GM18519 (cell line): Measurements from ENCODE around the gene OR10J1.
"Not testable (repeated sequence)": the region's sequence is repeated elsewhere in the genome, so short reads cannot be mapped to it uniquely, and the experiment has no call there.

Experiments used
- ATAC-seq: cut with Tn5 transposase; IDR thresholded peaks from one replicate; pipeline ENCODE4 v1.9.1; 2021; ENCODE audit warnings: mild to moderate bottlenecking, moderate library complexity; ENCODE audit not compliant: unreplicated experiment, low FRiP score

OR10J1 gene

DNA sequence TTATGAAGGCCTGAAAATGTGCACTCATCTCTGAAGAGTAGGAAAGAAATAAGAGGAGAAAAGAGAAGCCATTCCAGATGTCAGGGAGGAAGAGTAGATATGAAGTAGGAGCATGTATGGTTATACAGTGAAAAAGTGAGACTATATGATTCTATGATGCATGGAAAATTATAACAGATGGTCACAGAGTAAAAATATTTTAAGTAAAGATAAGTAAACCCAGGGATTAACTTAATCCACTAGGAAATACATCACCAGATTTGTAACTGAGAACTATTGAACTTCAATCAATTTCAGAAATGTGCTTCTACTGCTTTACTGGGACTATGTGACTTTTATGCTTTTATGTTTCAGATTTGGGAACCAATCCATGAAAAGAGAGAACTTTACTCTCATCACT is at the start of gene OR10J1:
OR10J1 (plus strand) TSS at position 301 of the 400 bp plus-strand sequence; CDS start at position 371, 70 bp downstream.
- ATAC-seq = no peak

GRCh38 chr1:159406821-159407220 is 32.7 kb upstream of the OR10J1 start:
- no peak for ATAC-seq

- no peak for ATAC-seq
Measured at GRCh38 chr1:159408862-159409400, 30.6 kb upstream of the OR10J1 start.

DNA sequence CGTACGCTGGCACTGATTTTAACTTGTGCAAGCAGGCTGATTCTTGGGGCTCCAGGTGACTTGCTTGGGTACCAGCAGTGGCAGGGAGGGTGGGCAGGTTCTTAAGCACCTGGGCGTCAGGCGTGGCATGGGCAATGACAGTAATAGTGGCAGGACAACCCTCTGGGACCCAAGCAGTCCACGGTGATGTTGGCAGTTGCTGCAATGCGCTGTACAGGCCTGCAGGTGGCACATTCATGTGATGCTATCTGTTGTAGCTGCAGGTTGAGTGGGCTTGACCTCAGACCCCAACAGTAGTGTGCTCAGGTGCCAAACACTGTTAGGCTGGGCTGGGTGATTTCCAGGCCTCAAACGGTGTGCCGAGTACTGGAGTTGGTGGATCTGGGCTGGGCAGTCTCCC is 17.7 kb upstream of the OR10J1 start:
- no peak for ATAC-seq

DNA sequence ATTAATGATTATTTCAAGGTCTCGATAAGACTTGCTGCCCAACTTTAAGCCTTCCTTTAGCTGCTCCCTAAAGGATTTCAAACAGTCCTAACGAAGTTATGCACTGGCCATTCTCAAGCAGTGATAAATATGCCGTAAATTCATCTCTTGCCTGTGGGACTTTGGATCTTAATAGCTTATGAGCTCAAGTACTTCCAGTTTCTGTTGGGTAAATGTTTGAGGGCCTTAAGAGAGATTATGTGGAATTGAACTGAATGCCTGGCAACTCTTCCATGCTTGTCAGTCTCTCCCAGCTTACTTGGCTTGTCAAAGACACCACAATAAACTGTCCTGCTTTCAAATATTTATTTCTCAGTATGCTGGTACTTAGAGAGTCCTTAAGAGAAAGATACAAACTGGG is 11.0 kb upstream of the OR10J1 start:
- no peak for ATAC-seq

DNA sequence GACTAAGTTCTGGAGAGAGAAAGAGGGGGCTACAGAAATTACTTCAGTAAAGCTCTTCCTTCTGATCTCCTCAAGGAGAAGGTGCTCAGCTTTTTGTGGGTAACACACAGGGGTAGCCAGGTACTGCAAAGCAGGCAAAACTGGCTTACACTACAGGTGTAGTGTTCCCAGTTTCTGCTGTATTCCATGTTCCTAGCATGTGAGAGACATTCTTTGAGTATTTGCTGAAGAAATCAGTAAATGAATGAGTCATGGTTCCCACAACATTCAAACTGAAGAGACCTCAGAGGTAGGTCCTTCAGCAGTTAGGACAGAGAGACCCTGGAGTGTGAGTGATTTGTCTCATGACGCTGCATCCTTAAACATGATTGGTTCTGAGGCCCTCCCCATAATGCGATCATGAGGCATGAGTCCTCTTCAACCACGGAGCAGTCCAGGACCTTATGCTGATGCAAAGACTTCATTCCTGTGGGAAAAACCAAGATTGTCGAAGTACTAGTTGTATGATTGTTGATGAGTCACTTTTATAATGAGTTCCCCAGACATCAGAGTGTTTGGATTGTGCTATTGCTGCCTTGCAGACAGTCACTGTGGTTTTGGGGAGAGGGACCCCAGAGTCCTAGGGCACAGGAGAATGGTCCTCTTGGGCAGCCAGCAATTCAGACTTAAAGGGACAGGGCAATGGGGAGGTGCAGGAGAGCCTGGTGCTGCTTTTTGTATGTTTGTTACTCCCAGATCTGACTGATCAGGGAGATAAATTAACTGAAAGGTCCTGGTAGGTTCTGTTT is 10.3 kb upstream of the OR10J1 start:
- no peak for ATAC-seq

DNA sequence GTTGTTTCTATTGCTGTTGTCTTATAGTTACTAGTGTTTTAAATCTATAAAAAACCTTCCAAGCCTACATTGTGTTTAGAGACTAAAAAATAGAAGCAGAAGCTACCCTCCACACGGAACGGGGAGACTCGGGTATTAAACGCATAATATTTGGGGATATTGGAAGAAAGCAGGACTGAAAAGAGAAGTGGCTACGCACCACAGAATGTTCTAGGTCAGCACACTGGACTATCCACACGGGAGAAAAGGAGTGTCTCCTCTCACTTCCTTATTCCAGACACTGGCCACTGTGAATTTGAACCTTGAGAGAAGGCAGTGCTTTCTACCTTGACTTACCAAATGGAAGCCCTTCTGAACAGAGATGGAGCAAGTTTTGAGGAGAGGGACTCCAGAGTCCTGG is 8.5 kb upstream of the OR10J1 start:
- ATAC-seq = no peak

GRCh38 chr1:159431904-159432303 is 7.6 kb upstream of the OR10J1 start, which contains the start of gene OR10J4:
Gene OR10J4 (plus strand): TSS chr1:159432204.
- ATAC-seq = no peak

- no peak for ATAC-seq
Measured at GRCh38 chr1:159436469-159436868, 3.1 kb upstream of the OR10J1 start.

DNA sequence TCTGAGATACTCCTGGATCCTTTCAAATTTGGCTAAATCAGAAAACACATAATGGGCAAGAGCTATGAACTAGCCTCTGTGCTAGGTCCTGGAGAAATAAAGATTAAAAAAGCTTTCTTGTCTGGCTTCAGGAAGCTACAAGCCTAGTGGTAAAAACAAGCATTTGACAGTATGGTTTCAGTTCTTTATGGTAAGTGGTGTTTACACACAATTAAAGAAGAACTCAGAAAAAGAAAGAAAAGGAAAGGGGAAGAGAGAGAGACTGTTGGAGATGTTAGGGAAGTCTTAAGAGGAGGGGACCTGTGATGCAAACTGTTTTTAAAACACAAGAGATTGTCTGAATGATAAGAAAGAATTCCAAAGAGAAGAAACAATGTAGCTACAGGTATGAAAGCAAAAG is 1.8 kb downstream of the OR10J1 start:
- ATAC-seq = no peak

GRCh38 chr1:159442428-159442827 is 2.9 kb downstream of the OR10J1 start:
- ATAC-seq = no peak

GRCh38 chr1:159443066-159443750 is 3.7 kb downstream of the OR10J1 start:
- ATAC-seq = no peak

GRCh38 chr1:159444511-159444910 is 5.0 kb downstream of the OR10J1 start:
- no peak for ATAC-seq

DNA sequence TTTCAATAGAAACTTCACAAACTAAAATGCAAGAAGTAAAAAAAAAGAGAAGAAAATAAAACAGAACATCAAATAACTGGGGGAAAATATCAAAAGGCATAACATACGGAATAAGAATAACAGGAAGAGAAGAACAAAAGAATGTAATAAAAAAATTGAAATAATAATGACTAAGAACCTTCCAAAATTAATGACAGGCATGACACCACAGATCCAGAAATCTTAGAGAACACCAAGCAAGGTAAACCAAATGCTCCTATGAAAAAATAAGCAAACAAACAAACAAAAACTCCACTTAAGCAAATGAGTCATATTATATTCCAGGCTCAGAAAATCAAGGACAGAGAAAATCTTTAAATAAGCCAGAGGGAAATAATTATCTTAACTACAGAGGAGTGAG is 8.7 kb downstream of the OR10J1 start:
- no peak for ATAC-seq

DNA sequence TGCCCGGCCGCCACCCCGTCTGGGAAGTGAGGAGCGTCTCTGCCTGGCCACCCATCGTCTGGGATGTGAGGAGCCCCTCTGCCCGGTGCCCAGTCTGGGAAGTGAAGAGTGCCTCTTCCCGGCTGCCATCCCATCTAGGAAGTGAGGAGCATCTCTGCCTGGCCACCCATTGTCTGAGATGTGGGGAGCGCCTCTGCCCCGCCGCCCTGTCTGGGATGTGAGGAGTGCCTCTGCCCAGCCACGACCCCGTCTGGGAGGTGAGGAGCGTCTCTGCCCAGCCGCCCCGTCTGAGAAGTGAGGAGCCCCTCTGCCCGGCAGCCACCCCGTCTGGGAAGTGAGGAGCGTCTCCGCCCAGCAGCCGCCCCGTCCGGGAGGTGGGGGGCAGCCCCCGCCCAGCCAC is 10.1 kb downstream of the OR10J1 start:
- ATAC-seq = not testable (repeated sequence)

DNA sequence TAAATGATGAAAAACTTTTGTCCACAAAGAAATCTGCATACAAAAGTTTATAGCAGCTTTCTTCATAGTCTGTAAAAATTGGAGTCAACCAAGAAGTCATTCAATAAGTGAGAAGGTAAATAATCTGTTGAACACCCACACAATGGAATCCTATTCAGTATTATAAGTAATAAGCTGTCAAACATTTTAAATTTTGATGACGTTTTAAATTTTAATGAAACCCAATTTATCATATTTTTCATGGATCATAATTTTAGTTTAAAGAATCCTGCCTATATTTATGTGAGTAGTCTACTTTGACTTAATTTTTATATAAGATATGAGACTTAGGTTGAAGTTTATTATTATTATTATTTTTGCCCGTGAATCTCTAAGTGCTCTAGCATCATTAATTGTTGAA is 20.0 kb downstream of the OR10J1 start:
- ATAC-seq = no peak

DNA sequence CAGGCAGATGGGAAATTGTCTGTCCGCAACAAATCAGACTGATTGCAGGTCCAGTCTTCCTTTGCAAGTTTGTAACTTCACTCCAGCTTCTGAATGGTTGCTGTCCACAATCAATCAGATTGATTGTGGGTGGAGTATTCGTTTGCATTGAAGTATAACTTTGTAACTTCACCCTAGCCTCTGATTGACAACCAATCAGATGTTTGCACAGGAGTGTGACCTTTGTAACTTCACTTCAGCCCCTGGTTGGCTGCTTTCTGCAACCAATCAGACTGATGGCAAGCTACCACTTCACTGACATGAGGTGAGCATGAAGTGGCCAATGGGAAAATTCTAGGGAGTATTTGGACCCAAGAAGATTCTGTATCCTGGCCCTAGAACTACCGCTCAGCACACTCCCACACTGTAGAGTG is 25.7 kb downstream of the OR10J1 start:
- ATAC-seq = no peak

DNA sequence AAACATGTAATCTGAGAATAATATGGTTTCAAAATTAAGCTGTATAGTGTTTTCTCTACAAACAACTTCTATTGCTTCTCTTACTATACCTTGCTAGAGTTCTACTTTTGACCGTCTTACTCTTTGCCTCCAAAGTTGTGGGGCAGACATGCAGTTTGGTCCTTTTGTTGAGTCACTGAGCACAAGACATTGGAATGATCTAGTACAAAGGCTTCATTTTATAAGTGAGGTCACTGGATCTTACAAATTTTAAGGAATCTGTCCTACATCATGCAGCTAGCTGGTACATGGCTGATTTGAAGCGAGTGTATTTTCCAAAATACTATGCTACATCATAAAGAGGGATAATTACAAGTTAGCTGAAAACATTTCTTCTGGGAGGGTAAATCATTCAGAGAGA is 28.8 kb downstream of the OR10J1 start:
- ATAC-seq = no peak

DNA sequence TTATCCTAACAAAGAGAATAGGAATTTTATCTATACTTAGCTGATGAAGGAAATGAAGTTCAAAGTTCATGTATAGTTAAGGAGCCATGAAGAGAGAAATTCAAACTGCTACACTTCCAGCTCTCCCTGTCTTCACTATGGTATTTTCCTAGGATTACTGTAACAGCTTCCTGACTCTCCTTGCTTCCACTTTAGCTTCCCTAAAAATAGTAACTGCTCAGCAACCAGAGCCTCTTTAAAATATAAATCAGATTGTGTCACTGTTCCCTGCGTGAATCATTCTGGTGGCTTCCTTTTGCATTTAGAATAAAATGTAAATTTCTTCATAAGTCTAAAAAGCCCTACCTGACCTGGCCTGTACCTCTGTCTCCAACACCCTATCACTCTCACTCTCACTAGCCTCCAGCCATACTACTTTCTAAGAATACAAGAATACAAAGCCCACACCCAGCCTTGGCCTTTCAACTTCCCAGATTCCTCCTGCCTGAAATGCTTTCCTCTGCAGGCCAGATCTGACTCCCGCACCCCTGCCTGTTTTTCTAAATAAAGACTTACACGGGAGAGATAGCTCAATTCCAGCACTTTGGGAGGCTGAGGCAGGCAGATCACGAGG is 30.5 kb downstream of the OR10J1 start:
- no peak for ATAC-seq

DNA sequence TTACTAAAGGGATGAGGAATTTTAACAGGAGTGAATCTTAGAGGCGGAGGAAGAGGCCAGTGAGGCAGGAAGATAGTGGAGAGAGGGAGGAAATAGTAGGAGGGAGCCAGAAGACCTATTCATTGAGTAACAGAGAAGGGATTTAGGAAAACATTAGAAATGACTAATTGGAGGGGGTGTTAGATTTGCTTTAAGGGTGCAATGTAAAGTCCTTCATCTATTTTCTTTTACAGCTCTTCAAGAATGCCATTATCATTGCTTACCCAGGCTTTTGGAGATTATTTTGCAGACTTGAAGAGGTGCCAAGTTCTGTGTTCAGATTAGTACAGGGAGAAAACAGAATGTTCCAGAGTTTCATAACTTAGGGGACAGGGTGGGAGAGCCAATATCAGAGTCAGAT is 33.8 kb downstream of the OR10J1 start:
- ATAC-seq = no peak

DNA sequence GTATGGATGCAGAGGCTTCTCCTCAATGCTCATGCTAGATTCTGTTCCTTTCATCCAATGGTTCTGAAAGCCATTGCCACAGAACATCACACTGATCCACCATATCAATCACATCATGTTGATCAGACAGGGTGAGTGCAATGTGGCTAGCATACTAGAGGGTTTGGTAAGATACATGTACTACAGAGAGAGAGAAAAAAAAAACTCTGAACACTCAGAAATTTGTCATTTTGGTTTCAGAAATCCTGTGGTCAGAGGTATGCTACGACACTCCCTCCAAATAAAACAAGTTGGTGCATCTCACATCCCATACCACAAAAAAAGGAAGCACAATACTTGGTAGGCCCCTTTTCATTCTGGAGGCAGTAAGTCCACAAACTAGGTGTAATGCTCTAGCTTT is 35.4 kb downstream of the OR10J1 start:
- ATAC-seq = no peak
